Thoracic aorta (tissue), 2 donors: Measurements from ENCODE around the gene CLEC2B. TPM values are rescaled to one million over a fixed set of nuclear protein-coding genes. Genes with fewer than 3 reads are reported as not detected.

ENCODE experiments used
- ATAC-seq: fragments of 150-250 bp; one replicate; pipeline ENCODE4 v1.8.0; 2017; ENCODE audit warnings: low read depth; ENCODE audit not compliant: insufficient number of reproducible peaks, low FRiP score
- DNase-seq: peaks from one replicate; pipeline ENCODE4 v3.0.0-alpha.2; 2020; ENCODE audit warnings: low spot score
- H3K27ac ChIP-seq, 2 donors: fragments of 200-600 bp; sonication (generic); 1 replicate in 1 of 2; 2 replicates in 1 of 2; pipeline ENCODE4 v1.5.1; 2016; ENCODE audit warnings: mild to moderate bottlenecking in 2 of 2, moderate library complexity in 2 of 2
- H3K27me3 ChIP-seq: fragments of 200-600 bp; sonication (generic); replicated peaks from 2 replicates; pipeline ENCODE4 v1.6.0; 2016; ENCODE audit warnings: mild to moderate bottlenecking; ENCODE audit not compliant: insufficient read depth
- H3K36me3 ChIP-seq: fragments of 200-600 bp; sonication (generic); one replicate; pipeline ENCODE4 v1.5.1; 2016
- H3K4me1 ChIP-seq, 2 donors: fragments of 200-600 bp; sonication (generic); 1 replicate in 1 of 2; 2 replicates in 1 of 2; pipeline versions ENCODE4 v1.5.1 to v1.6.0; 2016; ENCODE audit warnings: low read depth in 2 of 2, mild to moderate bottlenecking in 1 of 2; ENCODE audit not compliant: control insufficient read depth in 1 of 2
- H3K4me3 ChIP-seq: fragments of 200-600 bp; sonication (generic); 2 replicates; pipeline ENCODE4 v1.5.1; 2016; ENCODE audit warnings: mild to moderate bottlenecking
- H3K9me3 ChIP-seq: fragments of 200-600 bp; sonication (generic); 2 replicates; pipeline ENCODE4 v1.5.1; 2016
- CTCF ChIP-seq: fragments of 200-600 bp; sonication (generic); IDR thresholded peaks from one replicate; pipeline ENCODE4 v1.5.1; 2019; ENCODE audit warnings: antibody characterized with exemption
- total RNA-seq, 2 donors: library from RNA; depleted of rRNA; stranded (reverse); fragments of >200 nt; gene quantifications; one replicate each; pipeline versions ENCODE4 v1.1.0 to v1.2.3, GENCODE V29; 2016

CLEC2B gene
- total RNA-seq, 2 donors from 2014 or later, result 13.1 to 14.9 TPM

- TF ChIP-seq CTCF, result no peak
- H3K27me3 ChIP-seq, result no peaks in the 10 kb centered on the region
- no peaks in the 10 kb centered on the region for H3K4me1 ChIP-seq
- peaks cover 15% of the 10 kb centered on the region for H3K9me3 ChIP-seq
- ATAC-seq, result no peak
- H3K27ac ChIP-seq, result no peak overlapping the region
- H3K36me3 ChIP-seq, result no peaks in the 10 kb centered on the region
- DNase-seq, result no peak
- no peak overlapping the region for H3K4me3 ChIP-seq
Measured at GRCh38 chr12:9907769-9908168, 38.6 kb upstream of the CLEC2B start.

DNA sequence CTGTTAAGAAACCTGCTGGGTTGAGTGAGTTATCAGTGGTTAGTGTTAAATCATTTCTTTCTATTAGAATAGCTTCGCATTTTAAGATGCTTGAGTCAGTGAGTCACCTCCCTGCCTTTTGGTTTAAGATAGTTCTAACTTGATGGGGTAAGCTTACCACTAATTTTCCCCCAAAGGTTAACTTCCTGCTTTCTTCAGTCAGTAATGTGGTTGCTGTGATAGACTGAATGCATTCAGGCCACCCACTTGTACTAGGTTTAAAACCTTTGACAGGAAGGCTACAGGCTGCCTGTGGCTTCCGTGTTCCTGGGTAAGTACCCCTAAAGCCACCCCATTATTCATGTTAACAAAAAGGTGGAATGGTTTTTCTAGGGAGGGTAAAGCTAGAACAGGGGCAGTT is 37.7 kb upstream of the CLEC2B start:
- H3K9me3 ChIP-seq, result peaks cover 17% of the 10 kb centered on the region
- no peaks in the 10 kb centered on the region for H3K27me3 ChIP-seq
- no peaks in the 10 kb centered on the region for H3K4me1 ChIP-seq
- no peak overlapping the region for H3K4me3 ChIP-seq
- DNase-seq (no peak), ATAC-seq (no peak)
- no peak overlapping the region for H3K27ac ChIP-seq
- H3K36me3 ChIP-seq, result no peaks in the 10 kb centered on the region
- TF ChIP-seq CTCF, result no peak

DNA sequence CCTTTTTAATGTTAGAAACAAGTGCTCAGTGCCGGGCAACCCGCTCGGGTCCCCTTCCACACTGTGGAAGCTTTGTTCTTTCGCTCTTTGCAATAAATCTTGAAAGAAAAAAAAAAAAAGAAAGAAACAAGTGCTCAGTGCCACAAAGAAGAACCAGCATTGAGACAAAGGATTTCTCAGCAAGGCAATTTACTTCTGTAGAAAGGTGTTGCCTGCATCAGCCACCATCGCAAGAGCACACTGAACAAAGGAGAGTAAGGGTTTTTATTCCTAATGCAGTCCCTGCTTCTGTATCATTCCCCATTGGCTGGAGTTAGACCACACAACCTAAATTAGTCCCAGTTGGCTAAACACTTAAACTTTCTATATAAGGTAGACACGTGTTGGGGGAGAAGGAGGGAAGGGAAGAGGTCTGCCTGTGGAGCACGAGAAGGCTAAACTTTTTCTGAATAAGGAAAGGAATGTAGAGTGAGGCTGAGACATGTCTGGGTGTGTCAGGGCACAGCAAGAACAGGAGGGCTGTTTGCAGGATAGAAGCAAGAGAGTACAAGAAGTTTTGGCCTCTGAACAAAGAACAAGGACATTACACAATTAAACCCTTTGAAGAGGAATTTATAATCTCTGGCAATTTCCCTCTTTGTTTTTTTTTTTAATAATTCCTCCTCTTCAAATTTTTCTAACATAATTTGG is 33.5 kb upstream of the CLEC2B start:
- H3K4me1 ChIP-seq, result no peaks in the 10 kb centered on the region
- ATAC-seq, result no peak
- H3K9me3 ChIP-seq, result peaks cover 3% of the 10 kb centered on the region
- H3K36me3 ChIP-seq, result no peaks in the 10 kb centered on the region
- no peak for TF ChIP-seq CTCF
- no peak overlapping the region for H3K4me3 ChIP-seq
- no peak overlapping the region for H3K27ac ChIP-seq
- DNase-seq, result no peak
- no peaks in the 10 kb centered on the region for H3K27me3 ChIP-seq

DNA sequence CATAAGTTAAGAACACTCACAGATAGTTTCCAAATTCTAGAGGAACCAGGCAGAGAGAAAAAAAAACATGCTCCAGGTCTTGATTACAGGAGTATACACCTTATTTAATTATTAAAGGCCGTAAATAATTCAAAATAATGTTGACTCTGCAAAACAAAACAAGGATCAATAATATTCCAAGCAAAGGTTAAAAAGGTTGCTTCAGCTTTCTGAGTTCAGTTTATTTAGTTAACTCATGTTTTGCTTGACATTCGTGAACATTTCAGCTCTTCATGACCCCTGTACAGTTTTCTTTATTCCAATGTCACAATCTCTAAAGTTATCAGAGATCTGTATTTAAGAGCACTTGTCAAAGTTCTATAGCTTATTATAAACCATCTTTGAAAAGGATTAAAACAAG is 31.8 kb upstream of the CLEC2B start:
- DNase-seq, result no peak
- no peak for TF ChIP-seq CTCF
- peaks cover 3% of the 10 kb centered on the region for H3K9me3 ChIP-seq
- no peak for ATAC-seq
- H3K27me3 ChIP-seq, result no peaks in the 10 kb centered on the region
- no peaks in the 10 kb centered on the region for H3K36me3 ChIP-seq
- no peak overlapping the region for H3K27ac ChIP-seq
- H3K4me1 ChIP-seq, result no peaks in the 10 kb centered on the region
- H3K4me3 ChIP-seq, result no peak overlapping the region

DNA sequence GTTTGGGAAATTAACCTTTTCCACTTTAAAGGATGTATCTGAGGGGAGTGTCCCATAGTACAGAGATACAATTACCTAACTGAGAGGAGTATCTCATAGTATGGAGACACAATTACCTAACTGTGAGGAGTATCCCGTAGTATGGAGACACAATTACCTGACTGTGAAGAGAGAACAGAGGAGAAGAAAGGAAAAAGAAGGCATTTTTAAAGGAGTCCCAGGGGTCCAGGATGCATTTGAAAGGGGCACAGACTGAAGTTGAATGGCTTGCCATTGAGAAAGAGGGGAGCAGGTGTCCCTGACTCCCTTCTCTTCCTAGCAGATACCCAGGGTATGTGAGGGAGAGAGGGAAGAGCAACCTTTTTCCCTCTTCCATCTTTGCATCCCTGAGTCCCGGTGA is 30.1 kb upstream of the CLEC2B start:
- Histone ChIP-seq H3K4me1 (no peaks in the 10 kb centered on the region), H3K4me3 (no peak overlapping the region), H3K36me3 (no peaks in the 10 kb centered on the region), H3K9me3 (peaks cover 3% of the 10 kb centered on the region), H3K27ac (no peak overlapping the region), H3K27me3 (no peaks in the 10 kb centered on the region)
- ATAC-seq, result no peak
- no peak for TF ChIP-seq CTCF
- no peak for DNase-seq
